ENCODE results near the gene KLK3. TPM values are rescaled to one million over a fixed set of nuclear protein-coding genes. Genes with fewer than 3 reads are reported as not detected.

Gene KLK3
- total and polyA plus RNA-seq, 2 of the 8 experiments (the other 6 are each of a cell fraction or from before 2014, with no cell fraction given): 0.08 TPM; not detected in 1

GRCh38 chr19:50819636-50820035 lies 35.1 kb upstream of the KLK3 start:
- H4K8ac ChIP-seq (ENCODE audit: extremely low read depth, insufficient read depth, low read length): peak overlapping the region; percentile 29; the same call in 1 of the 2 replicates
- H3K79me1 ChIP-seq (ENCODE audit: low read depth, low read length): no peaks in the 10 kb centered on the region
- H2BK5ac ChIP-seq (ENCODE audit: low read depth, low read length): no peak overlapping the region
- H3K9ac ChIP-seq (replicated peaks in 1 of 4; ENCODE audit: extremely low read depth in 1 of 4, low read depth in 3 of 4, low read length in 3 of 4): no peak overlapping the region
- H3K14ac ChIP-seq (ENCODE audit: insufficient read length): no peak overlapping the region
- WGBS, 2 experiments (ENCODE audit: extremely low coverage in 1 of 2, insufficient coverage in 1 of 2, insufficient read length in 1 of 2, insufficient replicate concordance in 2 of 2, low coverage in 1 of 2, low lambda C conversion rate in 2 of 2, missing lambda C conversion rate in 1 of 2): 61% methylated on average over 6 of the region's 8 CpGs; no CpG with 5 or more reads in 1 of the 2 experiments
- no peaks in the 10 kb centered on the region for H3K36me3 ChIP-seq (ENCODE audit: control insufficient read depth in 2 of 4, insufficient read depth in 4 of 4, low read length in 3 of 4)
- H3K4me1 ChIP-seq (replicated peaks in 1 of 4; ENCODE audit: control insufficient read depth in 3 of 4, insufficient read depth in 4 of 4, low read length in 3 of 4): peaks cover 5 to 26% (median 20%) of the 10 kb centered on the region in 4 experiments
- H3K4me2 ChIP-seq (ENCODE audit: insufficient read depth in 1 of 2, low read depth in 2 of 2, low read length in 2 of 2): peak overlapping the region; percentile 76 to 94
- H4K5ac ChIP-seq (ENCODE audit: insufficient read length, low read depth, low read length): no peak overlapping the region
- no peak overlapping the region for H4K91ac ChIP-seq (replicated peaks; ENCODE audit: insufficient read length, low read length)
- ChIA-PET POLR2A (ENCODE audit: partially characterized antibody) (interaction anchor here (0.6 to 14.4 kb wide), 4 partner anchors 10 to 95 kb away, joined by 3 to 275 read pairs (median 4); no protein-coding TSS in a partner anchor), CTCF (ENCODE audit: partially characterized antibody) (interaction anchor here (0.6 to 2.1 kb wide), 3 partner anchors 11 to 105 kb away, joined by 4 to 6 read pairs (median 5); no protein-coding TSS in a partner anchor)
- no peak for FAIRE-seq
- H3K27me3 ChIP-seq (replicated peaks in 1 of 4; ENCODE audit: control insufficient read depth in 3 of 4, extremely low read depth in 1 of 4, insufficient read depth in 3 of 4, low read length in 3 of 4): peaks cover 9 to 37% (median 33%) of the 10 kb centered on the region in 4 experiments
- peaks cover 17% of the 10 kb centered on the region for H3K23me2 ChIP-seq (ENCODE audit: low read depth, low read length)
- no peak overlapping the region for H2BK120ac ChIP-seq (replicated peaks; ENCODE audit: low read depth, low read length)
- no peak overlapping the region for H3K23ac ChIP-seq (ENCODE audit: insufficient read length)
- no peak overlapping the region for H3K4ac ChIP-seq (replicated peaks; ENCODE audit: insufficient read length, low read depth, low read length)
- H3K18ac ChIP-seq (ENCODE audit: extremely low read depth, low read length): no peak overlapping the region
- H2BK12ac ChIP-seq (ENCODE audit: low read depth, low read length): peak overlapping the region; percentile 50; the same call in 1 of the 2 replicates
- H2BK20ac ChIP-seq (ENCODE audit: low read length): 0 out of 2 replicates have a peak overlapping the region, but pooled peaks have one; percentile 13
- no peak for DNase-seq (ENCODE audit: low read depth in 1 of 2, low spot score in 2 of 2)
- H3K27ac ChIP-seq (ENCODE audit: low read depth, low read length): no peak overlapping the region
- H3K9me3 ChIP-seq (ENCODE audit: insufficient read depth in 2 of 2, low read depth in 1 of 2, low read length in 1 of 2): no peaks in the 10 kb centered on the region
- H3K4me3 ChIP-seq (ENCODE audit: extremely low read depth in 1 of 4, insufficient read depth in 2 of 4, low read depth in 3 of 4, low read length in 4 of 4): peak overlapping the region; percentile 22 to 52 (median 29); a peak in 5 of 8 replicates
- H3K56ac ChIP-seq (replicated peaks; ENCODE audit: insufficient read length, low read depth, low read length): no peak overlapping the region
- H2BK15ac ChIP-seq (ENCODE audit: low read length): peak overlapping the region; percentile 83
- no peak overlapping the region for H2AFZ ChIP-seq (ENCODE audit: low read length)
- H2AK5ac ChIP-seq (ENCODE audit: low read depth, low read length): peak overlapping the region; percentile 70; the same call in 1 of the 2 replicates
- no peaks in the 10 kb centered on the region for H3K79me2 ChIP-seq (ENCODE audit: control insufficient read depth in 1 of 2, insufficient read depth in 2 of 2, low read length in 2 of 2)
- peaks cover 0 to 2% of the 10 kb centered on the region in 2 experiments for H4K20me1 ChIP-seq (replicated peaks in 1 of 2; ENCODE audit: control insufficient read depth in 1 of 2, insufficient read depth in 2 of 2, low read length in 2 of 2)
- TF ChIP-seq TBP (IDR thresholded peaks at IDR 0.05; ENCODE audit: low read depth, low read length) (no peak), TAF1 (IDR thresholded peaks at IDR 0.05; ENCODE audit: low read depth, low read length) (no peak), PHF8 (conservative IDR thresholded peaks at IDR 0.05; ENCODE audit: low read depth, low read length) (no peak), RBBP5 (IDR thresholded peaks at IDR 0.05; ENCODE audit: borderline replicate concordance, low read depth, low read length) (no peak), EGR1 (IDR thresholded peaks at IDR 0.05; ENCODE audit: borderline replicate concordance, low read depth, low read length) (no peak), KDM1A (IDR thresholded peaks at IDR 0.05; ENCODE audit: borderline replicate concordance, low read length) (no peak), MAX (IDR thresholded peaks at IDR 0.05) (no peak), E2F6 (IDR thresholded peaks at IDR 0.05) (no peak), FOSL1 (IDR thresholded peaks at IDR 0.05; ENCODE audit: insufficient read depth, low read depth, low read length) (no peak), ZNF274 (IDR thresholded peaks at IDR 0.05; ENCODE audit: borderline replicate concordance, extremely low read depth, low read length) (no peak), EZH2 (IDR thresholded peaks at IDR 0.05; ENCODE audit: low read depth, low read length, severe bottlenecking) (no peak), GTF2F1 (IDR thresholded peaks at IDR 0.05; ENCODE audit: borderline replicate concordance, low read depth, low read length) (no peak), POU5F1 (IDR thresholded peaks at IDR 0.05; ENCODE audit: low read depth, low read length) (no peak)

Measured in H1 (cell line).